ENCODE measurements around the gene KCNJ5.

DNA sequence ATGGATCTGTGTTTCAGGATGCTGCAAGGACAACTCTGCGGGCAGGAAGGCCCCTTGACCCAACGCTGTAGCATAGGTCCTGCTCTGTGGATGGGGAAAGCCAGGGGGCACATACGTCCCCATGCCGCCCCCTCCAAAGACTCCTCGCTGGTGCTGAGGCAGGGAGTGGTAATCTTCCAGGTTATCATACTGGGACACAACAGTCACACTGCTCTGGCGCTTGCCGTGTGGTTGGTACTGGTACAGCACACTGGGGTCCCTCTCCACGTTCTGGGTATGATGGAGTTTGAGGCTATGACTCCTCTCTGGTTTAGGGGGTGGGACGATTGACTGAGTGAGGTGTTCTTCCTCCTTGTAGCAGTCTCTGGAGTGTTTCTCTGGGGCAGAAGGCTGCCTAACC, 77.8 kb downstream of the KCNJ5 start:
- TF ChIP-seq SP1 (IDR thresholded peaks at IDR 0.05; ENCODE audit: low read depth, low read length) = no peak
- TF ChIP-seq, protein P1, sequence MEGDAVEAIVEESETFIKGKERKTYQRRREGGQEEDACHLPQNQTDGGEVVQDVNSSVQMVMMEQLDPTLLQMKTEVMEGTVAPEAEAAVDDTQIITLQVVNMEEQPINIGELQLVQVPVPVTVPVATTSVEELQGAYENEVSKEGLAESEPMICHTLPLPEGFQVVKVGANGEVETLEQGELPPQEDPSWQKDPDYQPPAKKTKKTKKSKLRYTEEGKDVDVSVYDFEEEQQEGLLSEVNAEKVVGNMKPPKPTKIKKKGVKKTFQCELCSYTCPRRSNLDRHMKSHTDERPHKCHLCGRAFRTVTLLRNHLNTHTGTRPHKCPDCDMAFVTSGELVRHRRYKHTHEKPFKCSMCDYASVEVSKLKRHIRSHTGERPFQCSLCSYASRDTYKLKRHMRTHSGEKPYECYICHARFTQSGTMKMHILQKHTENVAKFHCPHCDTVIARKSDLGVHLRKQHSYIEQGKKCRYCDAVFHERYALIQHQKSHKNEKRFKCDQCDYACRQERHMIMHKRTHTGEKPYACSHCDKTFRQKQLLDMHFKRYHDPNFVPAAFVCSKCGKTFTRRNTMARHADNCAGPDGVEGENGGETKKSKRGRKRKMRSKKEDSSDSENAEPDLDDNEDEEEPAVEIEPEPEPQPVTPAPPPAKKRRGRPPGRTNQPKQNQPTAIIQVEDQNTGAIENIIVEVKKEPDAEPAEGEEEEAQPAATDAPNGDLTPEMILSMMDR (IDR thresholded peaks at IDR 0.05 in 2 of 3, conservative IDR thresholded peaks at IDR 0.05 in 1 of 3; ENCODE audit: control insufficient read depth in 2 of 3, extremely low read depth in 1 of 3, insufficient read depth in 1 of 3, low read depth in 3 of 3, low read length in 3 of 3) = no peak
